NCI-H1092 (cell line): Measurements from ENCODE around the gene TFF3.

Experiments
- DNase-seq: peaks from one replicate; lab custom pipeline; 2025; lab: John Stamatoyannopoulos, UW

Gene TFF3, protein sequence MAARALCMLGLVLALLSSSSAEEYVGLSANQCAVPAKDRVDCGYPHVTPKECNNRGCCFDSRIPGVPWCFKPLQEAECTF

DNA sequence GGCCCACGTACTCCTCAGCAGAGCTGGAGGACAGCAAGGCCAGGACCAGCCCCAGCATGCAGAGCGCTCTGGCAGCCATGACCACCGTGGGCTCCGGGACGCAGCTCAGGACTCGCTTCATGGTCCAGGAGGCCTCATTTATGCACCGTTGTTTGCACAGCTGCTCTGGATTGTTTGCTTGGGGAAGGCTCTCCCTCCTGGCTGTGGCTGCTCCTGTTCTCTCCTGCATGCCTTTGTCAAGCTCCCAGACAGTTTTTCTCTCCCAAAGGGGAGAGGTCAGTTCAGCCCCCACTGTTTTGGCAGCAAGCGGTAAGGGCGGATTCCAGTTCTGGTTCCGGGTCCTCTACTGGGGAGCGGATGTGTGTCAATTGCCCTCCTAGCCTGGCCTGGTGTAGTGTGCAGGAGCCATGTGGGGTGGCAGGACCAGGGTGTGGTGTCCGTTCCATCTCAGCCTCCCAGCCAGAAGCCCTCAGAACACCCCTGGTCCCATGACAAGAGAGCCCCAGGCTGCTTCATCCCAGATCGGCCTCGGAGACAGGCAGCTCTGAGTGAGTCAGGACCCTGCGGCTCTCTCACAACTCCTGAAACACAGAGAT lies at the start of gene TFF3:
Gene TFF3 (minus strand): TSS at position 114 of the 596 bp plus-strand sequence. CDS start 35 bp downstream, at position 79.
- peak; percentile 99 for DNase-seq

DNA sequence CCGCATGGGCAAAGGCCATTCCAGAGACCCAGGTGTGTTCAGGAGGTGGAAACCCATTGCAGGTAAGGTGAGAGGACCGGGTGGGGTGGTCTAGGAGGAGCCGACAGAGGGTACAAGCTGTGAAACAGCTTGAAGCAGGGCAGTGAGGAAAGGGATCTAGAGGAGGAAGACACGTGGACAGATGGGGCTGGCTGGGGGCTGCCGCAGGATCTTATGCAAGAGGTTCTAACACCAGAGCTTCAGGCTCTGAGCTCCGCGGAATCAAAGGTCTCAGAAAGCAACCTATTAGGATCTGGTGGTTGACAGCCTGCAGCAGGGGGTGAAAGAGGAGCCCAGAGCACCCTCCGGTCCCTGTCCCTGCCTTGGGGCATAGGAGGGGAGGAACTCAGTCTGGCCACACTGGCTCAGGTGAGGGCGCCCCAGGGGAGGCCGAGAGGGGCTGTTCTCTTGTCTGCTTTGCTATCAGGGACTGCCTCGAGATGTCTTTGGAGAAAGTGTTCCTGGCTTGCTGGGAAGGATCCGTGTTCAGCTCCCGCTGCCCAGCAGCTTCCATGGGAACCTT lies 49.2 kb upstream of the TFF3 start:
- no peak for DNase-seq

DNA sequence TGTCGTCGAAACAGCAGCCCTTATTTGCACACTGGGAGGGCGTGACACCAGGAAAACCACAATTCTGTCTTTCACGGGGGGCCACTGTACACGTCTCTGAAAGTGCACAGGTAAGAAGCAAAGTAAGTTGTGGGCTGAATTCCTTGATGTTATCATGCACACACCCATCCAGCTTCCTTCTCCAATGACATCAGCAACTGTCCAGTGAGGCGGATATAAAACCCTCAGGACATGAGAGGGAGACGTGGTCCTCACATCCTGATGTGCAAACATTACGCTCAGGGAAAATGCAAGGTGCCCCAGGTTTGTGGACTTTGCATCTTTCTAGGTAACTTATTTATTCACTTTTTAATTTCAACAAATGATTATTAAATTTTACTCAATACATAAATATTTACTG lies 48.1 kb upstream of the TFF3 start:
- DNase-seq = no peak

DNA sequence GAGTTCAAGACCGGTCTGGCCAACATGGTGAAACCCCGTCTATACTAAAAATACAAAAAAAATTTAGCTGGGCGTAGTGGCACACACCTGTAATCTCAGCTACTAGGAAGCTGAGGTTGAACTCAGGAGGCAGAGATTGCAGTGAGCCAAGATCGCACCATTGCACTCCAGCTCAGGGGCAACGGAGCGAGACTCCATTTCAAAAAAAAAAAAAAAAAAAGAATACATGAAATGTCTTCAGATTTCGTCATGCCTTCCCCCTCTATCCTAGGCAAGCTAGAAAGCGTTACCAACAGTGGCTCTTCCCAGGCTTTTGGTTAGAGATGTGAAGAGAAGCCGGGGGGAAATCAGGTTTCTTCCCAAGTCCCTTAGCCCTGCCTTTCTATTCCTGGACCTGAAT lies 47.5 kb upstream of the TFF3 start:
- DNase-seq = no peak

DNA sequence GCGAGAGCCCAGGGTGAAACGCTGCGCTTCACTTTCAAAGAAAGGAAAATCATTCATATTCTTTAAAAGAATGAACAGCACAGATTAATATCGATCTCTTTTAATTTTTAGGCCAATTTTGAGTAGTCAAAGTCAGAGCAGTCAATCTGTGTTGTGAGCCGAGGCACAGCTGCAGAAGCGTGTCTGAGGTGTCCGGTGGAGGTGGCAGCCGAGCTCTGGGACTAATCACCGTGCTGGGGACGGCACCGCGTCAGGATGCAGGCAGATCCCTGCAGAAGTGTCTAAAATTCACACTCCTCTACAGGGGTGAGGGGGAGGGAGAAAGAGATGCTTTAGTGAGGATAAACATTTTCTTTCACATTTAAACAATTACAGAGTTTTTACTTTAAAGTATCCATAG lies 47.0 kb upstream of the TFF3 start:
- no peak for DNase-seq

DNA sequence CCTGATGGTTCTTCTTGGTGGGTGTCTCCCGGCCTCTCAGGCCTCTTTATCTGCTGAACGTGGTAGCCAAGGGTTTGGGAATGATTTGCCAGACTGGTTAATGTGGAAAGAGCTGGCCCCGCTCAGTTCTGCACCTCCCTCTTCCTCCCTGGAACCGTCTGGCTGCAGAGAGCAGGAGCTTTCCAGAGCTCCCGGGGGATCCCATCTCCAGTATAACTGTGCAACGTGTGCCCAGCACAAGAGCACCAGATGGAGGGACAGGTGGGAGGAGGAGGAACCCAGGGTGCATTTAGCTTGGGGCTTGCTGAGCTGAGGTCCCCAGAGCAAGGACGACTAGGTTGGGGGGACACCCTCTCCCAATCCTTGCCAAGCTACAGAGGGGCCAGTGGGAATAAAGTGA lies 46.1 kb upstream of the TFF3 start:
- peak; percentile 17 for DNase-seq

DNA sequence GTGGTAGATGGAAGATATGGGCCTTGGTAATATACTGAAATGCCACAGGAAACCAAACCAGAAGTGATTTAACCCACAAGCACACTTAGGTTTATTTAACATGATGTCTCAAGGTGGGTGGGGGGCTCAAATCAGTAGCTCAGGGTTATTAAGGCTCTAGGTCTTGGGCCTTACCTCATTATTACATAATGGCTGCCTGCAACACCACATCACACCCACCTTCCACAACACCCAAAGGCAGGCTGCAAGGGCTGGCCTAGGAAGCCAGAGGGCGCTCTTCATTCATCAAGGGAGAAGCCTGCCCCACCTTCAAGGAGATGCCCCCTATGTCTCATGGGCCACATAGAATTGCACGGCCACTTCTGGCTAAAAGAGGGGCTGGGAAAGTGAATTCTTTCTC lies 45.1 kb upstream of the TFF3 start:
- DNase-seq = no peak

DNA sequence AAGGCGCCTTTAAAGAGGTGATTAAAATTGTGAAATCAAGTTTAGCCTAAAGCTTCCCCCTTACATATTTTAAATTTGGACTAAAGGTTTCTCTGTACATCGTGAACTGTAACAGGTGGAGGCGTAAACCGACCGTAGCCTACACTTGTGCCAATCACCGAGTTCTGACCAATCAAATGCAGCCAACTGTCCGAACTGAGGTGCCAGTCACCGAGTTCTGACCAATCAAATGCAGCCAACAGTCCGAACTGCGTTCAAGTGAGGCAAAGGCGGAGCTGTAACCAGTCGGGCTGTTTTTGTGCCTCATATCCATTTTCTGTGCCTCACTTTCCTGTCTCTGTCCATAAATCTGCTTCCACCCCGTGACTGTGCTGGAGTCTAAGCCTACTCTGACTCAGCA lies 43.7 kb upstream of the TFF3 start:
- no peak for DNase-seq

DNA sequence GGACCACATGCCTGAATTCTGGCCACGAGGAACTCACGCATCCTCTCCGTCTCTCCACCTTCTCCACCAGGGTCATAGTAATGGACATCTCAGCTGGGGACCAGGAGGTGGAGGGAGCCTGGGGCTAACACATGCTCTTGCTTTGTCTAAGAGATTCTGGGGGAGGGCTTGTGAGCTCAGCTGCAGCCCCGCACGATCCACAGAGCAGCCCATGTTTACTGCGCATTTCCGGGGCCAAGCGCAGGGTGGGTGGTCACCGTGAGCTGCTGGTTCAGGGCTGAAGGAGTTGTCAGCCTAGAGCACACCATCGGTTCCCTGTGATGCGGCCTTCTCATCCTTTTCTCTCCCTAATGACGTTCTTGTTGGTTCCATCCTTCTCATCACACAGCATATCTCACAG lies 43.1 kb upstream of the TFF3 start:
- DNase-seq = no peak

DNA sequence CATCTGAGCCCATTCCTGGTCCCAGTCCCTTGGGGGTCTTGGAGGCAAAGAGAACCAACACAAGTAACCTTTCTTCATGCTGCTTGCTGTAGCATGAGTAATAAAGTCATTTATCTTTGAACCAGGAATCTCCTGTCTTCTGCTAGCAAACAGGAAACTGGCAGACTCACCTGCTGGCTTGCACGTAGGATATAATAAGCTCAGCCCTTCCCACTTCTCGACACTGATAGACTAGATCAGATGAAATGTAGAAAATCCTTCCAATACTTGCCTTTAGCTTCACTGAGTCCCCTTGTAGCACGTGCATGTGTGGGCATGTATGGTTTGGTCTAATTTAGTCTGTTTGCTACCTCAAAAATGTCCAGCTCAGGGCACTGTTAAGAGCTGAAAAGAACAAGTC lies 42.1 kb upstream of the TFF3 start:
- no peak for DNase-seq

DNA sequence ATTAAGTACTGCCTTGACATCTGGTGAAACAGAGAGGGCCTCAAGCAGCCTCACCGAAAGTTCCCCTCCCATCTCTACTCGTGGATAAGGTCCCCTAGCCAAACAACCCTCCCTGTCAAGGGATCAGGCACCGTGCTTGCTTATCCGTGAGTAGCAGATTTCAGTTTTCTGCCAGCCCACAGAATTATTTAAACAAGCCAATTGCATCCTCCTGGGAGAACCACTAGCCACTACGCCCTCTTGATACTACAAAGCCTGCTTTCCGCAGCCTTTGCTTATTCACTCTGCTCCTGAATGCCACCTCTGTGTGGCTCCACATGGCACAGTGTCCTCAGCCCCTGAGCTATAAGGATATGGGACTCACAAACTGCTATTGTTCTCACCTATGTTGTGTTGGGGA lies 41.4 kb upstream of the TFF3 start:
- DNase-seq = no peak

DNA sequence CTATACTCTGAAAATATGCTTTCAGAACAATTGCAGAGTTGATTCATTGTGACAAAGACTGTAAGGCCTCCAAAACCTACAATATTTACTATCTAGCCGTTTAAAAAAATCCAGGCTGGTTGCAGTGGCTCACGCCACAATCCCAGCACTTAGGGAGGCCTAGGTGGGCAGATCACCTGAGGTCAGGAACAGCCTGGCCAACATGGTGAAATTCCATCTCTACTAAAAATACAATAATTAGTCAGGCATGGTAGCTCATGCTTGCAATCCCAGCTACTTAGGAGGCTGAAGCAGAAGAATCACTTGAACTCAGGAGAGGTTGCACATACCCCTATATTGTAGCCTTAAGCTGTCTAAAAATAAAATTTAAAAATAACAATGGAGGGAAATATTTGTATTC lies 40.8 kb upstream of the TFF3 start:
- DNase-seq = no peak

DNA sequence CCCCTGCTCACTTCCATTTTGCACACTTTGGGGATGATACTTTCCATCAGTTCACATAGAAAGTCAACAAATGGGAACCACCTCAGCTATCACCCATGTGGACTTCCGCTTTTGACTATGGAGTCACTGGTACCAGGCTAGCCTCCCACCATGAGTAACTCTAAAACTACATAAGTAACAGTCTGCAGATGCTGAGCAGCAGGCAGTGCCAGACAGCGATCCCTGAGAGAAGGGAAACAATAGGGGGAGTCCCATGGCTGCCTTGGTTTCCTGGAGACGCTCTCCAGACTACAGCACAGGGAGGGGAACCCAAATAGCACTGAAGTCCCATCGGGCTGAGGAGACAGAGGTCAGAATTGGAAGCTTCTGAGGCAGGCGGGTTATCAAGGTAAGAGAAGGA lies 38.4 kb upstream of the TFF3 start:
- no peak for DNase-seq

DNA sequence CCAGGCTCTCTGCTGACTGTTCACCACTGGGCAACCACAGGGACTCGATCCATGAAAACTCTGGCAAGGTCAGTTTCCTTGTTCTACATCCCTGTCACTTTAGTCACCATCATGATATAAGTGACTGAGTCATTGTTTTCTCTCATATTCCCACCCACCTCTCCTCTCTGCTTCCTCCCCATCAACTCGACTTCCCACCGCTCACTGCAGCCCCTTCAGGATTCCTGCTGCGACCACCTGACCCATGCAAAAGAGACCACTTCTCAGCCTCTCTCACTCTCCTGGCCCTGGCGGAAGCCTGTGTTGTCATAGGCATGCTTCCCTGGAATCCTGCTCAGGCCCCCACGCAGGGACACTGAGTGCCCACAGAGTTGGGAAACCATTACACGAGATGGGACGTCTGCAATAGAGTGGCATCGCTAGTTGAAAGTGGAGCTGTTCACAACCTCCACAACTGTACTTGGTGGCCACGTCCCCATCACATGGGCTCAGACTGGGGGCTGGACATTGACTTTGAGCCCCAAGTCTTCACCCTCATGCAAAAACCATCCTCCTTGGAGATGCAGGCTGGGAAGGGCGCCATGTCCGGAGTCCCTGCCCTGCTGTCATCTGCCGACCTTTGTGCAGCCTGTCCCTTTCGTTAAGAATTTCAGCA lies 37.4 kb upstream of the TFF3 start:
- DNase-seq = no peak

DNA sequence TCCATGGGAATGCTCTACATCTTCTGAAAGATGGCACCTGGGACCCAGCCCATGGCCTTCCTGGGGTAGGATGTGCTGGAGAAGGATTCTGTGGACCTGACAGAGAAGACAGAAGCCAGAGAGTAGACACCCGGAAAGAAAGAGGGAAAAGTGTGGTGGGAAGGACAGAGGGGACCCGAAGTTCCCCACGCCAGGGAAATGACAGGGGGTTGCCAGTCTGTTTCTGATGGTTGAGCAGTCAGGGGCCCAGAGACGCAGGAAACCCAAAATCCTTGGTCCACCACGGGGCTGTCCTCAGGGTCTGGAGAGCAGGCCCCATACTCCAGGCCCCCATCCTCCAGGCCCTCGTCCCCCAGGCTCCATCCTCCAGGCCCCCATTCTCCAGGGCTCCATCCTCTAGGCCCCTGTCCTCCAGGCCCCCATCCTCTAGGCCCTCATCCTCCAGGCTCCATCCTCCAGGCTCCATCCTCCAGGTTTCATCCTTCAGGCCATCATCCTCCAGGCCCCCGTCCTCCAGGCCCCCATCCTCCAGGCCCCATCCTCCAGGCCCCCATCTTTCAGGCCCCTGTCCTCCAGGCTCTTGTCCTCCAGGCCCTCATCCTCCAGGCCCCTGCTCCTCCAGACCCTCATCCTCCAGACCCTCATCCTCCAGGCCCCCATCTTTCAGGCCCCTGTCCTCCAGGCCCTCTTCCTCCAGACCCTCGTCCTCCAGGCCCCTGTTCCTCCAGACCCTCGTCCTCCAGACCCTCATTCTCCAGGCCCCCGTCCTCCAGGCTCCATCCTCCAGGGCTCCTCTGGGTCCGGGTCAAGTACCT lies 36.6 kb upstream of the TFF3 start:
- DNase-seq = no peak

DNA sequence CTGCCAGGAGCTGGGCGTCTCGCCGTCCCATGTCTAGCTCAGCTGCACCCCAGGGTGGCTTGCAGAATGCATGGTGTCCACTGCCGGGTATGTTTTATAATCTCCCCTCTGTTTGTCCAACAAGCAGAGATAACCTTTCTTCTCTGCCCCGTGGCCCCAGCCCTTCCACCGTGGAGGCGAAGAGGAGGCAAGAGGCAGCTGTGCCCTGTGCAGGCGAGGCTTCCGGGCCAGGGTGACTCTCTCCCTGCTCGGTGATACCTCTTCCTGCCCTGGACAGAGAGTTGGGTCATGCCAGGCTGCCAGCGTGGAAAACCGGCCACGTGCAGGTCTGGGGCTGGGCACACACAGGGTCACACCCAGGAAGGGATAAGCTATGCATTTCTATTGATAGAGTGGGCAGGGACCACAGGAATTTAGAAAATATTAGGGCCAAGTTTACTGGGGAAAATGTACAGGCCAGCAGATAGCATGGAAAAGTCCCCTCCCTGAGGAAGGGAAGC lies 35.8 kb upstream of the TFF3 start, which contains the start of gene TFF2:
Gene TFF2 (minus strand): TSS at position 68 of the 500 bp plus-strand sequence. CDS start 37 bp downstream, at position 31.
- no peak for DNase-seq

DNA sequence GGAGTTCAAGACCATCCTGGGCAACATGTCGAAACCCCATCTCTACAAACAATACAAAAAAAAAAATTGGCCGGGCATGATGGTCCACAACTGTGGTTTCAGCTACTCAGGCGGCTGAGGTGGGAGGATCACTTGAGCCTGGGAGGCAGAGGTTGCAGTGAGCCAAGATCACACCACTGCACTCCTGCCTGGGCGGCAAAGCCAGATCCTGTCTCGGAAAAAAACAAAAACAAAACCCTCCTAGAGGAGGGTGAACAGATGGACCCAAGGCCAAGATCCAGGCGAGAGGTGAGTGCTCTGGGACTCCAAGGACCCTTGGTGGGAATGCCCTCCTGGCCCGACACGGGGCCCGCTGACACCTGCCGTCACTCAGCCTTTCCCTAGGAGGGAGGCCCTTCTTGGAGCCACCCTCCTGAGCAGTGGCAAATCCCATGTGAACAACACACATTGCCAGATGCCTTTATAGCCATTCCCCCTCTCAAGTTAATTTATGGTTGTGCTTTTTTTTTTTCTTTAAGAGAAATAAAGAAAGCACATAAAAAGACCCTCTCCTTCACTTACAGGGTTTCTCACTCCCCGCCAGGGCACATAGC lies 35.2 kb upstream of the TFF3 start:
- DNase-seq = no peak

DNA sequence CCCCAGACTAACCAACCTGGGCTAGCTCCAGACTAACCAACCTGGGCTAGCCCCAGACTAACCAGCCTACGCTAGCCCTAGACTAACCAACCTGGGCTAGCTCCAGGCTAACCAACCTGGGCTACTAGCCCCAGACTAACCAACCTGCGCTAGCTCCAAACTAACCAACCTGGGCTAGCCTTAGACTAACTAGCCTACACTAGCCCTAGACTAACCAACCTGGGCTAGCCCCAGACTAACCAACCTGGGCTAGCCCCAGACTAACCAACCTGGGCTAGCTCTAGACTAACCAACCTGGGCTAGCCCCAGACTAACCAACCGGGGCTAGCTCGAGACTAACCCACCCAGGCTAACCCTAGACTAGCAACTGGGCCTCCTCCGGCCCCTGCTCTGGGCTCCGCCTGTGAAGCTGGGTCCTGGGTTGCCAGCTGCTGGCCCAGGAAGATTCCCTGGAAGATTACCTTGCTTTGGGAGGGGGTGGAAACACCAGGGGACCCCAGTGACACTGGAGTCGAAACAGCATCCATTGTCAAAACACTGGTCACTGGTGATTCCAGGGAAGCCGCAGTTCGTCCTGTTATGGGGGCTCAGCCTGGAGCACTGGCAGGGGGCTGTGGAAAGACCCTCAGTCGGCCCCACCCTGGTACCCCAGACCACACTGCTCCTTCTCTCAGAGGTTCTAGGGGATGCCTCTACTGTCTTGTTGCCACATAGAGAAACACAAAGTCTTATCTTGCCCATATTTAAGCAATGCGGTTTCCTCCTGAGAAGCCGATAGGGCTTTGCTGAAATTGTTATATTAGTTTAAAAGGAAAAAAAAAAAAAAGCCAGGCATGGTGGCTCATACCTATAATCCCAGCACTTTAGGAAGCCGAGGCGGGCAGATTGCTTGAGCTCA lies 34.5 kb upstream of the TFF3 start:
- no peak for DNase-seq

DNA sequence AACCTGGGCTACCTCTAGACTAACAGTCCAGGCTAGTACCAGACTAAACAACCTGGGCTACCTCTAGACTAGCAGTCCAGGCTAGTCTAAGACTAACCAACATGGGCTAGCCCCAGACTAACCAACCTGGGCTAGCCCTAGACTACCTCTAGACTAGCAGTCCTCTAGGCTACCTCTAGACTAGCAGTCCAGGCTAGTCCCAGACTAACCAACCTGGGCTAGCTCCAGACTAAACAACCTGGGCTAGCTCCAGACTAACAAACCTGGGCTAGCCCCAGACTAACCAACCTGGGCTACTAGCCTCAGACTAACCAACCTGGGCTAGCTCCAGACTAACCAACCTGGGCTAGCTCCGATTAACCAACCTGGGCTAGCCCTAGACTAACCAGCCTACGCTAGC lies 33.6 kb upstream of the TFF3 start:
- no peak for DNase-seq

DNA sequence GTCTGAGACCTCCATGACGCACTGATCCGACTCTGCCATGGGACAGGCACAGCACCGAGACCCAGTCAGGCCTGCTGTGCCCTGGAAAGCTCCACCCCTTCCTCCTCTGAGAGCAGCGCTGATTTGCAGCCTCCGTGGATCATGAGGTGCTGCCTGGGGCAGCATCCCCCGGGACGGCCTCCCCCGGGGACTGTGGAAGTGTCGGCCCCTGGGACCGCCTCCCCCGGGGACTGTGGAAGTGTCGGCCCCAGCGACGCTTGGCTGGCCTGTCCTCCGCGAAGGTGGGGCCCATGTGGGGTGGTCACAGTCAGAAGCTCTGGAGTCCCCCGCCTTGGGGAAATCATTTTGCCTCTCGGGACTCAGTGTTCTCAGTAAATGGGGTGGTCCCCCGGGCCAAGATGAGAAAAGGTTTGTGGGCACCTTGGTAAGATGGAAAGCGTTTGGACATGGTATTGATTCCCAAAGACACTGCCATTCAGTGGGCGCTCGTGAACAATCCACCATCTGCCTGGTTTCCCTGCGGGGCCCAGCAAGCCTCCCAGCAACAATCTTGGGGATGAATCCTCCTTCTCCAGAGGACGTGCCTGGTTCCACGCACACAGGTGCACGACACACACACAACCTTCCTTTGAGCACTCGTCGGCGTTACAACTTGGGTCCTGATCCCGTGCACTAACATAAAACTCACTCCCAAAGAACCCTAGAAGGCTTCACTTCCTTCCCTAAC lies 32.6 kb upstream of the TFF3 start:
- DNase-seq = no peak
